ENCODE results near the gene CHD3. TPM values are rescaled to one million over a fixed set of nuclear protein-coding genes. Genes with fewer than 3 reads are reported as not detected.

Gene CHD3
- polyA plus RNA-seq, 3 donors, result 181 to 204 (median 186) TPM

DNA sequence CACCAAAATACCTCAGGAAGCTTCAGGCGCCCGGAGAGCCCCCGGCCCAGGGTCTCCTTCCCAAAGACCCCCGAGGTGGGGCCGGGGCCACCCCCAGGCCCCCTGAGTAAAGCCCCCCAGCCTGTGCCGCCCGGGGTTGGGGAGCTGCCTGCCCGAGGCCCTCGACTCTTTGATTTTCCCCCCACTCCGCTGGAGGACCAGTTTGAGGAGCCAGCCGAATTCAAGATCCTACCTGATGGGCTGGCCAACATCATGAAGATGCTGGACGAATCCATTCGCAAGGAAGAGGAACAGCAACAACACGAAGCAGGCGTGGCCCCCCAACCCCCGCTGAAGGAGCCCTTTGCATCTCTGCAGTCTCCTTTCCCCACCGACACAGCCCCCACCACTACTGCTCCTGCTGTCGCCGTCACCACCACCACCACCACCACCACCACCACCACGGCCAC is 40.4 kb upstream of the CHD3 start:
- no peak for DNase-seq

DNA sequence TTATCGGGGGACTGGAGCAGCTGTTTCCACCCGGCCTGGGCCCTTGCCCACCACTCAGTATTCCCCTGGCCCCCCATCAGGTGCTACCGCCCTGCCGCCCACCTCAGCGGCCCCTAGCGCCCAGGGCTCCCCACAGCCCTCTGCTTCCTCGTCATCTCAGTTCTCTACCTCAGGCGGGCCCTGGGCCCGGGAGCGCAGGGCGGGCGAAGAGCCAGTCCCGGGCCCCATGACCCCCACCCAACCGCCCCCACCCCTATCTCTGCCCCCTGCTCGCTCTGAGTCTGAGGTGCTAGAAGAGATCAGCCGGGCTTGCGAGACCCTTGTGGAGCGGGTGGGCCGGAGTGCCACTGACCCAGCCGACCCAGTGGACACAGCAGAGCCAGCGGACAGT is 39.9 kb upstream of the CHD3 start:
- no peak for DNase-seq

DNA sequence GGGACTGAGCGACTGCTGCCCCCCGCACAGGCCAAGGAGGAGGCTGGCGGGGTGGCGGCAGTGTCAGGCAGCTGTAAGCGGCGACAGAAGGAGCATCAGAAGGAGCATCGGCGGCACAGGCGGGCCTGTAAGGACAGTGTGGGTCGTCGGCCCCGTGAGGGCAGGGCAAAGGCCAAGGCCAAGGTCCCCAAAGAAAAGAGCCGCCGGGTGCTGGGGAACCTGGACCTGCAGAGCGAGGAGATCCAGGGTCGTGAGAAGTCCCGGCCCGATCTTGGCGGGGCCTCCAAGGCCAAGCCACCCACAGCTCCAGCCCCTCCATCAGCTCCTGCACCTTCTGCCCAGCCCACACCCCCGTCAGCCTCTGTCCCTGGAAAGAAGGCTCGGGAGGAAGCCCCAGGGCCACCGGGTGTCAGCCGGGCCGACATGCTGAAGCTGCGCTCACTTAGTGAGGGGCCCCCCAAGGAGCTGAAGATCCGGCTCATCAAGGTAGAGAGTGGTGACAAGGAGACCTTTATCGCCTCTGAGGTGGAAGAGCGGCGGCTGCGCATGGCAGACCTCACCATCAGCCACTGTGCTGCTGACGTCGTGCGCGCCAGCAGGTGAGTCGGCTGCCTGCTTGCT is 39.3 kb upstream of the CHD3 start:
- no peak for DNase-seq

DNA sequence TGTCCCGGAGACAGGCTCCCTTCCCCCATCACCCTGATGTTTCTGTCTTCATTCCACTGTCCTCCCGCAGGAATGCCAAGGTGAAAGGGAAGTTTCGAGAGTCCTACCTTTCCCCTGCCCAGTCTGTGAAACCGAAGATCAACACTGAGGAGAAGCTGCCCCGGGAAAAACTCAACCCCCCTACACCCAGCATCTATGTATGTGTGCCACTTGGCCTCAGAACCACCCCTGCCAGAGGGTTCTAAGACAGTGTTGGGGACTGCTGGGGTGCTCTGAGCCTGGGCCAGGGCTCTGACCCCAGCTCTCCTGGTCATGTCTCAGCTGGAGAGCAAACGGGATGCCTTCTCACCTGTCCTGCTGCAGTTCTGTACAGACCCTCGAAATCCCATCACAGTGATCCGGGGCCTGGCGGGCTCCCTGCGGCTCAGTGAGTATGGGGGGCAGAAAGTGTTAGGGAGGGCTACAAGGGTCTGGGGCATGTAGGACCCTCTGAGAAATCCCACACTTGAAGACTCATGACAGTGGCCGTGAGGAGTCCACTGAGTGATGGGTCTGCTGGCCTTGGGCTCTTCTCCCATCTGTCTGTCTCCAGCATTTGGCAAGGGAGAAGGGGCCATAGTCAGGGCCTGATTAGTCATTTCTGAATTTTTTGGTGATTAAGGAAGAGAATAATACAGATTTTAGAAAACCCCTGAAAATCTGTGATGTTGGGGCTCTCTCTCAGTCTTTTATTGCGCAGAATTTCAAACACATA is 38.7 kb upstream of the CHD3 start:
- DNase-seq, result no peak

DNA sequence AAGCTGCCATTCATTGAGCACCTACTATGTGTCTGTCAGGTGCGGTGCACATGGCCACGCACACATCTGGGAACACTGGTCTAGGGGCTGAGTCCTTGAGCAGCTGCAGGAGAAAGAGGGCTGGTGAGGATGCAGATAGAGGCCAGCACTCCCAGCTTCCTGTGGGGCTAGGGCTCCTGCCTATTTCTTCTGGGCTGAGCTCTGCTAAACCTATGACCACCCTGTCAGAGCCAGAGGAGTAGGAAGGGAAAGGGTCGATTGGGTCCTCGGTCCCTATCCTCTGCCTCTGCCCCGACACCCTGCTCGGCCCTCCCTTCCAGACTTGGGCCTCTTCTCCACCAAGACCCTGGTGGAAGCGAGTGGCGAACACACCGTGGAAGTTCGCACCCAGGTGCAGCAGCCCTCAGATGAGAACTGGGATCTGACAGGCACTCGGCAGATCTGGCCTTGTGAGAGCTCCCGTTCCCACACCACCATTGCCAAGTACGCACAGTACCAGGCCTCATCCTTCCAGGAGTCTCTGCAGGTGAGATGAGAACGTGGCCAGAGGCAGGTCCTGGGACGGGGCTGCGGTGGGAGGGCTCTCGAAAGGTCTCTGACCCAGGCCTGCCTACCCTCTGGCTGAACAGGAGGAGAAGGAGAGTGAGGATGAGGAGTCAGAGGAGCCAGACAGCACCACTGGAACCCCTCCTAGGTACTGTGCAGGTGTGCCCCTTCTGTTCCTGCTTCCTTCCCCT is 37.7 kb upstream of the CHD3 start:
- no peak for DNase-seq

DNA sequence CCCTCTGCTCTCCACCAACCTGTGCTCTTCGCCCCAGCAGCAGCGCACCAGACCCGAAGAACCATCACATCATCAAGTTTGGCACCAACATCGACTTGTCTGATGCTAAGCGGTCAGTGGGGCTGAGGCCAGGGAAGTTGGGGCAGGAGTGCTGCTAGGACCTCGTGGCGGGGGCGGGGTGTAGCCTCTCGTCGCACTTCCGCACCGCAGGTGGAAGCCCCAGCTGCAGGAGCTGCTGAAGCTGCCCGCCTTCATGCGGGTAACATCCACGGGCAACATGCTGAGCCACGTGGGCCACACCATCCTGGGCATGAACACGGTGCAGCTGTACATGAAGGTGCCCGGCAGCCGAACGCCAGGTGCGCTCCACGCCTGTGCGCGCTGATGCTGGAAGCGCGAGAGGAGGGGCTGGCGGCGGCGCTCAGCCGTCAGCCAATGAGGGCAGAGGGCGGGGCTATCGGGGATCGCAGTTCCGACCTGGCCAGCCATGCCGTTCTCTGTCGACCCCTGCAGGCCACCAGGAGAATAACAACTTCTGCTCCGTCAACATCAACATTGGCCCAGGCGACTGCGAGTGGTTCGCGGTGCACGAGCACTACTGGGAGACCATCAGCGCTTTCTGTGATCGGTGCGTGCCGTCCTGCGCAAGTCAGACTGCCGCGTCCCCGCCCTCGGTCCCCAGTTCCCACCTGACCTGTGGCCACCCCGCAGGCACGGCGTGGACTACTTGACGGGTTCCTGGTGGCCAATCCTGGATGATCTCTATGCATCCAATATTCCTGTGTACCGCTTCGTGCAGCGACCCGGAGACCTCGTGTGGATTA is 36.9 kb upstream of the CHD3 start:
- DNase-seq, result peak; percentile 86

DNA sequence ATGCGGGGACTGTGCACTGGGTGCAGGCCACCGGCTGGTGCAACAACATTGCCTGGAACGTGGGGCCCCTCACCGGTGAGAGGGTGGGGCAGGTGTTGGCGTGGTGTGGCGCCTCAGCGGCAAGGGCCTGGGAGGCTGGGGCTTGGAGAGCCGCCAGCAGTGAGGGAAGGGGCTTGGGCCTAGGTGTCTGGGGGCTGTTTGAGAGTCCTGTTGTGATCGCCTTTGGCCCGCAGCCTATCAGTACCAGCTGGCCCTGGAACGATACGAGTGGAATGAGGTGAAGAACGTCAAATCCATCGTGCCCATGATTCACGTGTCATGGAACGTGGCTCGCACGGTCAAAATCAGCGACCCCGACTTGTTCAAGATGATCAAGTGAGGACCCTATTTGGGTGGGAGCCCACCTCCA is 36.3 kb upstream of the CHD3 start:
- no peak for DNase-seq

DNA sequence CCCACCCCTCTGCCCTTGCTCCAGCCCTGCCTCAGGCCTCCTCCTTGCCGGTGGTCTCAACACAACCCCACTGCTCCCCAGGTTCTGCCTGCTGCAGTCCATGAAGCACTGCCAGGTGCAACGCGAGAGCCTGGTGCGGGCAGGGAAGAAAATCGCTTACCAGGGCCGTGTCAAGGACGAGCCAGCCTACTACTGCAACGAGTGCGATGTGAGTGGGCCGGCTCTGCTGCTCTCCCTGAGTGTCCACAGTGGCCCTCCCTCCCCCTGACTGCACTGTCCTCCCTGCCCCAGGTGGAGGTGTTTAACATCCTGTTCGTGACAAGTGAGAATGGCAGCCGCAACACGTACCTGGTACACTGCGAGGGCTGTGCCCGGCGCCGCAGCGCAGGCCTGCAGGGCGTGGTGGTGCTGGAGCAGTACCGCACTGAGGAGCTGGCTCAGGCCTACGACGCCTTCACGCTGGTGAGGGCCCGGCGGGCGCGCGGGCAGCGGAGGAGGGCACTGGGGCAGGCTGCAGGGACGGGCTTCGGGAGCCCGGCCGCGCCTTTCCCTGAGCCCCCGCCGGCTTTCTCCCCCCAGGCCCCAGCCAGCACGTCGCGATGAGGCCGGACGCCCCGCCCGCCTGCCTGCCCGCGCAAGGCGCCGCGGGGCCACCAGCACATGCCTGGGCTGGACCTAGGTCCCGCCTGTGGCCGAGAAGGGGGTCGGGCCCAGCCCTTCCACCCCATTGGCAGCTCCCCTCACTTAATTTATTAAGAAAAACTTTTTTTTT is 35.5 kb upstream of the CHD3 start:
- DNase-seq, result no peak

DNA sequence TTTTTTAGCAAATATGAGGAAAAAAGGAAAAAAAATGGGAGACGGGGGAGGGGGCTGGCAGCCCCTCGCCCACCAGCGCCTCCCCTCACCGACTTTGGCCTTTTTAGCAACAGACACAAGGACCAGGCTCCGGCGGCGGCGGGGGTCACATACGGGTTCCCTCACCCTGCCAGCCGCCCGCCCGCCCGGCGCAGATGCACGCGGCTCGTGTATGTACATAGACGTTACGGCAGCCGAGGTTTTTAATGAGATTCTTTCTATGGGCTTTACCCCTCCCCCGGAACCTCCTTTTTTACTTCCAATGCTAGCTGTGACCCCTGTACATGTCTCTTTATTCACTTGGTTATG is 34.9 kb upstream of the CHD3 start:
- no peak for DNase-seq

DNA sequence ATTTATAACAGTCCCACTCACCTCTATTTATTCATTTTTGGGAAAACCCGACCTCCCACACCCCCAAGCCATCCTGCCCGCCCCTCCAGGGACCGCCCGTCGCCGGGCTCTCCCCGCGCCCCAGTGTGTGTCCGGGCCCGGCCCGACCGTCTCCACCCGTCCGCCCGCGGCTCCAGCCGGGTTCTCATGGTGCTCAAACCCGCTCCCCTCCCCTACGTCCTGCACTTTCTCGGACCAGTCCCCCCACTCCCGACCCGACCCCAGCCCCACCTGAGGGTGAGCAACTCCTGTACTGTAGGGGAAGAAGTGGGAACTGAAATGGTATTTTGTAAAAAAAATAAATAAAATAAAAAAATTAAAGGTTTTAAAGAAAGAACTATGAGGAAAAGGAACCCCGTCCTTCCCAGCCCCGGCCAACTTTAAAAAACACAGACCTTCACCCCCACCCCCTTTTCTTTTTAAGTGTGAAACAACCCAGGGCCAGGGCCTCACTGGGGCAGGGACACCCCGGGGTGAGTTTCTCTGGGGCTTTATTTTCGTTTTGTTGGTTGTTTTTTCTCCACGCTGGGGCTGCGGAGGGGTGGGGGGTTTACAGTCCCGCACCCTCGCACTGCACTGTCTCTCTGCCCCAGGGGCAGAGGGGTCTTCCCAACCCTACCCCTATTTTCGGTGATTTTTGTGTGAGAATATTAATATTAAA is 34.4 kb upstream of the CHD3 start:
- no peak for DNase-seq

DNA sequence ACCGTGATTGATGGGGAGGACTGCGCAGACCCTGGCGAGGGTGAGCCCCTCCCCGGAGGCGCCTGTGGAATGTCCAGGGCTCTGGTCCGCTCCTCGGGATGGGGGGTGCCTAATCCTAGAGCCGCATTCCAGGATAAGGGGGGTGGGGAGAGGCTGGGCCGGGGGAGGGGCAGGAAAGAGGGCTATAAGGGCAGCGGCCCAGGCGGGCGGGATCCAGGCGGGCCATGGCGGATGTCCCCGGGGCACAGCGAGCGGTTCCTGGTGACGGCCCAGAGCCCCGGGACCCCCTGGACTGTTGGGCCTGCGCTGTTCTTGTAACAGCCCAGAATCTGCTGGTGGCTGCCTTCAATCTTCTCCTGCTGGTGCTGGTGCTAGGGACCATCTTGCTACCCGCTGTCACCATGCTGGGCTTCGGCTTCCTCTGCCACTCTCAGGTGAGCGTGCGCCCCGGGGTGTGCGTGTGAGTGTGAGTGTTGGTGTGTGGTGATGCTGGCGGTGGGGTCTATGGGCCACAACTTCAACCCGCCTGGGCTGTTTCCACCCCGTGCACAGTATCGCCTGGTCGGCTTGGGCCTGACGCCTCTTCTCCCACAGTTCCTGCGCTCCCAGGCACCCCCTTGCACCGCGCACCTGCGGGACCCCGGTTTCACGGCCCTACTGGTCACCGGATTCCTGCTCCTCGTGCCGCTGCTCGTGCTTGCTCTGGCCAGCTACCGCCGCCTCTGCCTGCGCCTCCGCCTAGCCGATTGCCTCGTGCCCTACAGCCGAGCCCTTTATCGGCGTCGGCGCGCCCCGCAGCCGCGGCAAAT is 33.5 kb upstream of the CHD3 start, which contains the start of gene TMEM88:
Gene TMEM88 (plus strand): TSS at position 216 of the 809 bp plus-strand sequence. CDS start 9 bp downstream, at position 225.
- DNase-seq, result peak; percentile 51

DNA sequence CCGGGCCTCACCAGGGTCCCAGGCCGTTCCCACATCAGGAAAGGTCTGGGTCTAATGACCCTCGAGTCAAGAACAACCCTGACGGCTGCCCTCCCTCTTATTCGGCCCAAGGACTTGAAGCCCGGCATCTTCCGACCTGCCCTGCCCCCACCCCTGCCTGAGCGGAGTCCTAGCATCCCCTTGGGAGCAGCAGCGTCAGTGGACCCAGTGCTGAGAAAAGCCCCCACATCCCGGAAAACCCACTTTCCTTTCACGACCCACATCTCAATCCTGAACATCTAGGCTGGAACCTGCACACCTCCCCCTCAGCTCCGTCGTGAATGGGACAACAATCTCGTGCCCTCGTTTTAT is 33.0 kb upstream of the CHD3 start:
- no peak for DNase-seq

DNA sequence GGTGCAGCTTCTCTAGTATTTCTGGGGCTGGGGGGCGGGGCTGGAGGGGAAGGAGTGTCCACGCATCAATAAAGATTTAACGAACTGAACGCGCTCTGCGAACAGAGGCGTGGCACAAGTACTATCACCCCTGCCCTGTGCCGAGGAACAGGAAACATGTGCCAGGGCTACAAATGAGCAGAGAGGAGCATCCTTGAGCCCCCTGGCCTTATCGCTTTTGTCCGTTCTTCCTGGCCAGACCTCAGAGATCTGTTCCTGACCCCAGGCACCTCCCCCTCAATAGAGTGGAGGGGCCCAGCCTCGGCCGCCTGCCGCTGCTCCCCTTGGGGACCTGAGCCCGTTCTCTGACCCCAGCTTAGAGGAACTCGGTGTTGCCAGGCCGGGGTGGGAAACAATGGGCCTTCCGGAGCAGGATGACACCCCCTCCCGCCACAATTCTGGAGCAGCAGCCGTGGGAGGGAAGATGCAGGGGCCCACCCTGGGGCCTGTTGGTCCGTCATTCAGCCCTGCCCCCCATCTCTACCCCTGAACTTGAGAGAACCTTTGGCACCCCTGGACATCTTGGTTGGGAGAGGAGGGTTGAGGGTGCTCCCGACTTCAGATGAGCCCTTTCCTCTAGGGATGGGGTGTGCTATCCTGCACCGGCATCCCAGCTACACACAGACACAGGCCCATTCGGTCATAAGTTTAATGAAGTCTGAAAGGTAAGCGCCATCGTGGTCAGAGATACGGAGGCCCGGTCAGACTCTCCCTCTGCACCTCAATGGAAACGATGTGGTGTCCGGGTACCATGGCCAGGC is 32.4 kb upstream of the CHD3 start:
- peak; percentile 42 for DNase-seq

DNA sequence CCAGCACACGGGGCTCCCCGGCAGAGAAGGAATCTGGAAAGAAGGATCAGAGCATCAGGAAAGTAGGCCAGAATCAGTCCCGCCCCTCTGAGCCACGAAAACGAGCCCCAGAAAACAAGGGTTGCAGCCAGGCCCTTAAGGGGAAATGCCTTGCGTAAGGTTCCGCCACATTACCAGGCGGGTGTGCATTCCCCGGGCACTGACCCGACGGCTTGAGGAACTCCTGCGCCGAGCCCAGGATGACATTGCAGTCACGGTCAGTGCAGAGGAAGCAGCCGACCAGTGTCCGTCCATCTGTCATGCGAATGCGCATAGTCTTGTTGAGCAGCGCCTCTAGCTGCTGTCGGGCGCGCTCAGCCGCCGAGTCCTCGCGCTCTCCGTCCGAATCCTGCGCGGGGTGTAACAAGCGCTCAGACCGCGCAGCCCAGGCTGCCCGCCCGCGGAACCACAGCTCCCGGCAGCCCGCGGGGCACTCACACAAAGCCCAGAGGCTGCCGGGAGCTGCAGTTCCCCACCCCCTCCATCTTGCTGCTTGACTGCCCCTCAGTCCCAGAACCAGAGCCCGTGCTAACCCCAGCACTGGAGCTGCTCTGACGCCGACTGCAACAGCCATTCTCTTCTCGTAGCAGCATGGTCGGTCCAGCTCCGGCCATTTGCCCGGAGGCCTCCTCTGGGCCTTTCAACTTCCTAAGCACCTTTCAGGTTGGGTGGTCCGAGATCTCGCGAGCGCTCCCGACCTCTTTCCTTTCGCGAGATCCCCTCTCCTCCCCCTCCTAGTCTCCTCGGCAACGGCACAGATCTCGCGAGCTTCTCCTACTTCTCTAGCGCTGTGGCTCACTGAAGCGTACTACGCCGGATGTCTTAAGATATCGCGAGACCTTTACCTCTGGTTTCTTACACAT is 31.5 kb upstream of the CHD3 start, which contains the start of gene NAA38:
Gene NAA38 (minus strand): TSS at position 749 of the 902 bp plus-strand sequence. CDS start 96 bp downstream, at position 653.
- peak; percentile 100 for DNase-seq

DNA sequence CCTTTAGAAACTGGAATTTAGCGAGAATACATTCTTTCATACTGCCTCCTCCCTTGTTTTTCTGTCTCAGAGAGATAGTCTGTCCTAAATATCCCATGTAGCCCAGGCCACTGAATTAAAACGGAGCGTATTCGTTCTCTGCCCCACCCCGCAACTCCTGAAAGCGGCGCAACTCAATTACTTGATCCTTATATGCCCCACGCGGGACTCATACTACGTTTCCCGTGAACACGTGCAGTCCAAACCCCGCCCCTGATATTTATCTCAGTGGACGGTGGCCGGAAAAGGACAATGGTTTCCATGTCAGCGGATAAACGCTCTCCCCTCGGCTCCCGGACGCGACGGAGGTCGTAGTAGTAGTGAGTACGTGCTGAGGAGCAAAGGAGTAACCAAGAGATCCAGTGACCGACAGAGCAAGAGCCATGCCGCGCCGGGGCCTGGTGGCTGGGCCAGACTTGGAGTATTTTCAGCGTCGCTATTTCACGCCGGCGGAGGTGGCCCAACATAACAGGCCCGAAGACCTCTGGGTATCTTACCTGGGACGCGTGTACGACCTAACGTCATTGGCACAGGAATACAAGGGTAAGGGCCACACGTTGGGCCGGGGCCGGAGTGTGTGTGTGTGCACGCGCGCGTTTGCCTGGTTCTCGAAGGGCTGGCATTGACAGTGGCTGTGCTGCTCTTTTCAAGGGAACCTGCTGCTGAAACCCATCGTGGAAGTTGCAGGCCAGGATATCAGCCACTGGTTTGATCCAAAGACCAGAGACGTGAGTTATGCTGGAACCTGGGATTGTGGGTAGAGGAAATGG is 30.7 kb upstream of the CHD3 start, which contains the start of gene CYB5D1:
Gene CYB5D1 (plus strand): TSS at position 291 of the 809 bp plus-strand sequence. CDS start 132 bp downstream, at position 423.
- peak; percentile 95 for DNase-seq

DNA sequence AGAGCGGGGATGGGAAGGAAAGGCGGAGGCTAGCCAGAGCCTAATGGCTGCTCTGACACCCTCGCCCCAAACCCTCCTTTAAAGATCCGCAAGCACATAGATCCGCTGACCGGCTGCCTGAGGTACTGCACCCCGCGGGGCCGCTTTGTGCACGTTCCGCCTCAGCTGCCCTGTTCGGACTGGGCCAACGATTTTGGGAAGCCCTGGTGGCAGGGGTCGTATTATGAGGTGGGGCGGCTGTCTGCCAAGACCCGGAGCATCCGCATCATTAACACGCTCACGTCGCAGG is 30.1 kb upstream of the CHD3 start:
- peak; percentile 42 for DNase-seq

DNA sequence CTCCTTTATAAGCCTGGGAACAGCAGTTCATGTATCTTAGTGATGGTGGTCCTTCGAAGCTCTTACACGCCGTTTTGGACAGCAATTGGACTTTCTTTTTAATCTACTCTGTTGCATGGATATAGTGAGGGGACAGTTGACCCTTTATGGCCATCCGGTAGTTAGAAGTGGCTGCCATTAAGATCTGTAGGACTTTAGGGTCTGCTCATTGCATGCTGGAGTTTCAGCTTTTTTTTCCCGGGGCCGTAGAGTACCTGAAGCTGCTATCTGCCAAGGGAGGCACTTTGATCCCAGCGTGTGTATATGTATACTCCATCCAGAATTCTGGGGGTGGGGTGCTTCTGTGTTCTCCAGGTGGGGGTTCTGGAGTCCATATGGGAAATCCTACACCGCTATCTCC is 29.6 kb upstream of the CHD3 start:
- no peak for DNase-seq

Data from renal pelvis (tissue), 4 donors.